ENCODE results near the gene CCDC13. TPM values are rescaled to one million over a fixed set of nuclear protein-coding genes. Genes with fewer than 3 reads are reported as not detected.

CCDC13 gene
- total RNA-seq, 1 donor: 0.27 TPM

- DNase-seq (ENCODE audit: low read depth): no peak
- H3K4me3 ChIP-seq (ENCODE audit: low read depth, low read length): no peak overlapping the region
- TF ChIP-seq, protein P1, sequence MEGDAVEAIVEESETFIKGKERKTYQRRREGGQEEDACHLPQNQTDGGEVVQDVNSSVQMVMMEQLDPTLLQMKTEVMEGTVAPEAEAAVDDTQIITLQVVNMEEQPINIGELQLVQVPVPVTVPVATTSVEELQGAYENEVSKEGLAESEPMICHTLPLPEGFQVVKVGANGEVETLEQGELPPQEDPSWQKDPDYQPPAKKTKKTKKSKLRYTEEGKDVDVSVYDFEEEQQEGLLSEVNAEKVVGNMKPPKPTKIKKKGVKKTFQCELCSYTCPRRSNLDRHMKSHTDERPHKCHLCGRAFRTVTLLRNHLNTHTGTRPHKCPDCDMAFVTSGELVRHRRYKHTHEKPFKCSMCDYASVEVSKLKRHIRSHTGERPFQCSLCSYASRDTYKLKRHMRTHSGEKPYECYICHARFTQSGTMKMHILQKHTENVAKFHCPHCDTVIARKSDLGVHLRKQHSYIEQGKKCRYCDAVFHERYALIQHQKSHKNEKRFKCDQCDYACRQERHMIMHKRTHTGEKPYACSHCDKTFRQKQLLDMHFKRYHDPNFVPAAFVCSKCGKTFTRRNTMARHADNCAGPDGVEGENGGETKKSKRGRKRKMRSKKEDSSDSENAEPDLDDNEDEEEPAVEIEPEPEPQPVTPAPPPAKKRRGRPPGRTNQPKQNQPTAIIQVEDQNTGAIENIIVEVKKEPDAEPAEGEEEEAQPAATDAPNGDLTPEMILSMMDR (IDR thresholded peaks at IDR 0.05; ENCODE audit: insufficient read depth, low read length): no peak
Observed at GRCh38 chr3:42799376-42799775, 26.3 kb upstream of the CCDC13 start.

DNA sequence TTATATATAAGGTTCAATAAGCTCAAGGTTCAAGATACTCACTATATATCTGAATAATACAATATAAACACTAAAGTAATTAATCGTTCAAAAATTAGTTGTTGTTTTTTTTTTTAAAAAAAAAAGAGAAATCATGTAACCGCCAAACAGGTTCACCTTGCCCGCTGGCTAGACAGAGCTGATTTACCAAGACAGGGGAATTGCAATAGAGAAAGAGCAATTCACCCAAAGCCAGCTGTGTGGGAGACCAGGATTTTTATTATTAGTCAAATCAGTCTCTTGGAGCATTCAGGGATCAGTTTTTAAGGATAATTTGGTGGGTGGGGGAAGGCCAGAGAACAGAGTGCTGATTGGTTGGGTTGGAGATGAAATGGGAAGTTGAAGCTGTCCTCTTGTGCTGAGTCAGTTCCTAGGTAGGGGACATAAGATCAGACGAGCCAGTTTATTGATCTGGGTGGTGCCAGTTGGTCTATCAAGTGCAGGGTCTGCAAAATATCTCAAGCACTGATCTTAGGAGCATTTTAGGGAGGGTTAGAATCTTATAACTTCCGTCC lies 23.4 kb upstream of the CCDC13 start:
- DNase-seq (ENCODE audit: low read depth): no peak
- TF ChIP-seq, protein P1 (IDR thresholded peaks at IDR 0.05; ENCODE audit: insufficient read depth, low read length): no peak
- no peak overlapping the region for H3K4me3 ChIP-seq (ENCODE audit: low read depth, low read length)

DNA sequence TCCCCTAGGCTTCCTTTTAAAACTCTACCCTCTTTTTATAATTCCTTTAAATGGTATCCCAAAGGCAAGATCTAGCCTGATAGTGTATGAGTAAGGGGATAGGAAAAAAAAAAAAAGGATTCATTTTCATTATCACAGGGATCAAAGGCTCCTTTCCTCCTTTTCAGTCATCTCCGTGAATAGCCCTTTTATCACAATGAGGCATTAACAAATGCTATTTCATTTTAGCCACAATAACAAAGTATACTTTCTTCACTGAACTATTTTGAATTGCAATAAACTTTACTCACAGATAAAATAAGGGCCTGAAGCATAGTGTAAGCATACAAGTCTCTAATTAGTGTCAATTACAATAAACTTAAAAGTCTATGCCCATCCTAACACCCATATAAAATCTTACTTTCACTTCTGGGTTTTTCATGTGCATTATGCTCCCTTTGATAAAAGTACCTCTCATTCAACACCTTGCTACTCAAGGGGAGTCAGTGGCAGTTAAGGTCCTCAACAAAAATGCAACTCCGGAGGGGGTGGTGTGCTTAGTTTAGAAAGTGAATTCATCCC lies 22.6 kb upstream of the CCDC13 start:
- TF ChIP-seq, protein P1 (IDR thresholded peaks at IDR 0.05; ENCODE audit: insufficient read depth, low read length): no peak
- no peak for DNase-seq (ENCODE audit: low read depth)
- H3K4me3 ChIP-seq (ENCODE audit: low read depth, low read length): no peak overlapping the region

DNA sequence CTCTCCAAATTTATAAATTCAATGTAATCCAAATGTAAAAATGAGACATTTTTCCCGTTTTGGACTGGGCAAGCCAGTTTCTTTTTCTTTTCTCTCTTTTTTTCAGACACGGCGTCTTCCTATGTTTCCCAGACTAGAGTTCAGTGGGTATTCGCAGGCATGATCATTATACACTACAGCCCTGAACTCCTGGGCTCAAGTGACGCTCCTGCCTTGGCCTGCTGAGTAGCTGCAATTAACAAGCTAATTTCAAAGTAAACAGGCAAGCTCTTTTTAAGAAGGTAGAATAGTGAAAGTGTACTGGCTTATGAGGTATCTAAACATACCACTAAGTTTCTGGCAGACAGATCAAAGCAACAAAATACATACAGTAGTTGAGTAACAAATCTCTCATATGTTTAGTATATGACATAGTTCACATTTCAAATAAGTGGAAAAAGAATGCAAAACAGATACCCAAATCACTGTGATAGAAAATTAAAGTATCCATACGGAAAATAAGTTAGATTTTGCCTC lies 17.7 kb upstream of the CCDC13 start:
- no peak for DNase-seq (ENCODE audit: low read depth)
- TF ChIP-seq, protein P1 (IDR thresholded peaks at IDR 0.05; ENCODE audit: insufficient read depth, low read length): no peak

GRCh38 chr3:42786631-42787030 lies 13.6 kb upstream of the CCDC13 start:
- TF ChIP-seq, protein P1 (IDR thresholded peaks at IDR 0.05; ENCODE audit: insufficient read depth, low read length): no peak

More for the DNA sequence above, 17.7 kb upstream of the CCDC13 start:
- no peak overlapping the region for H3K4me3 ChIP-seq (ENCODE audit: low read depth, low read length)

DNA sequence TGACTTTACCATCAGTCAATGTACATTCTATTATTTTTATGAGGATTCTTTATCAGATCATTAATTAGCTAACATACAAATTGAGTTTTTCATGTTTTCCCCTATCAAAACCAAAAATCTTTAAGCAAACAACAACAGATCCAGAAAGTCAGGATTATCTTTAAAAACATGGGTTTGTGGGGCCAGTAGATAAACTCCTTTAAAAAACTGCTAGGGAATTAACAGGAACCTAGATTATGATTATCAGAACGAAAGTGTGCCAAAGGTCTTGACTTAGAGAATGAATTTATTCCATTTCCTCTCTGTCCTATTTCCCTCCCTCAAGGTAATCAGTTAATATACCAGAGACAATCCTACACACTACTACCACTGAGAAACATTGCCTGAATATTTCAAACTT lies 13.2 kb upstream of the CCDC13 start:
- TF ChIP-seq, protein P1 (IDR thresholded peaks at IDR 0.05; ENCODE audit: insufficient read depth, low read length): no peak
- H3K4me3 ChIP-seq (ENCODE audit: low read depth, low read length): no peak overlapping the region
- no peak for DNase-seq (ENCODE audit: low read depth)

More at GRCh38 chr3:42786631-42787030, 13.6 kb upstream of the CCDC13 start:
- DNase-seq (ENCODE audit: low read depth): no peak
- no peak overlapping the region for H3K4me3 ChIP-seq (ENCODE audit: low read depth, low read length)

Measured in fibroblast of the aortic adventitia (primary cell).